HG03442 (cell line): ENCODE data around the gene R3HDM1.
"Not testable (repeated sequence)": the region's sequence is repeated elsewhere in the genome, so short reads cannot be mapped to it uniquely, and the experiment has no call there.

Experiments
- ATAC-seq: cut with Tn5 transposase; IDR thresholded peaks from one replicate; pipeline ENCODE4 v1.9.1; 2021; ENCODE audit warnings: mild to moderate bottlenecking, moderate library complexity; ENCODE audit not compliant: unreplicated experiment

Gene R3HDM1

GRCh38 chr2:135563793-135564192, 32.5 kb downstream of the R3HDM1 start:
- ATAC-seq = no peak

- ATAC-seq = no peak
Observed at GRCh38 chr2:135570884-135571283, 39.6 kb downstream of the R3HDM1 start.

GRCh38 chr2:135573620-135574019, 42.3 kb downstream of the R3HDM1 start:
- ATAC-seq = no peak

DNA sequence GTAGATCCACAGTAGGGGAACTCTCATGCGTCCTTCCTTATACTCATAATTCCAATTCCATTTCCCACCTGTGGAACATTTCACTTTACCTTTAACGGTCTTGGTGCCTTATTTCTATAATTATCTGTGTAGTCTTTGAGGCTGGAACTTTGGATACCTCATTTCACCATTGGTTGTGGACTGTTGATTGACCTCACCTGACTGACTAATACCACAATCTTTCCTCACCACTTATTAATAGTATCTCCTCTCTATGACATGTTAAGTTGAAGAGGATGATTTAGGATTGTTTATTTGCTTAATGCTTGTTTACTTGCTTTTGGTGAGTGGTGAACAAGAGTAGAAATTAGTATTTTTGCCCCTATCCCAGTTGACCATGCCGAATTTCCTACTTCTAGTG, 50.0 kb downstream of the R3HDM1 start:
- ATAC-seq = no peak

DNA sequence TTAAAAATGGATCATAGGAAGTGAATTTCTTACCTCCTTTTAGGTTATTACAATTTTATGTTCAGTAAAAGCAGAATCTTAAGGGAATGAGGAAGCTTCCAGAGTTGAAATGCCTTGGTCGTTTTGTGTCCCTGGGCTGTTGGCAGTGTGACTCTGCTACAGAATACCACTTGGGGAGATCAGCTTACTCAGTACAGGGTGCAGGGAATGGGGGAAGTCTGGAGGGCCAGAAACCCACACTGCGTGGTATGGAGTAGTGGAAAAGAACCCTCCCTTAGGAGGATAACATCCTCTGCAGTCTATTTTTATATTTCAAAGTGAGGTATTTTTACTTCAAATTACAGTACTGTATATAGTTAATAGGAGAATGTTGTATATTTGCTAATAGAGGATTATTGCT, 51.1 kb downstream of the R3HDM1 start:
- ATAC-seq = no peak

DNA sequence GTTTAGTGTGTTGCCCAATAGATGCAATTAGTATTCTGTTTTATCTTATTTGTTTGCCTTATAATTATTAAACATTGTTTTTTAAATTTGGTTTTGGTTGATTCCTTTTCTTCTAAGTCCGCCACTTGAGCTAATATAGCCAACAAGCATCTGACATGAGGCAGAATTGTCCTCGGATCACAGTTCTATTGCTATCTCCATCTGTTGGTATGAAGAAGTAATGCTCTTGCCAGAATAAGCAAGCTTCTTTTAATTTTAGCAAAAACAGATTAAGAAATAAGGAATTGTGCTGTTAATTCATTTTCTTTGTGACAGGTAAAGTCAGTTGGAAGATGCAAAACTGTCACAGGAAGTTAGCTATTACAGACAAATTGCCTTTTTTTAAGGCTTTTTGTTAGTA, 54.3 kb downstream of the R3HDM1 start:
- ATAC-seq = no peak

DNA sequence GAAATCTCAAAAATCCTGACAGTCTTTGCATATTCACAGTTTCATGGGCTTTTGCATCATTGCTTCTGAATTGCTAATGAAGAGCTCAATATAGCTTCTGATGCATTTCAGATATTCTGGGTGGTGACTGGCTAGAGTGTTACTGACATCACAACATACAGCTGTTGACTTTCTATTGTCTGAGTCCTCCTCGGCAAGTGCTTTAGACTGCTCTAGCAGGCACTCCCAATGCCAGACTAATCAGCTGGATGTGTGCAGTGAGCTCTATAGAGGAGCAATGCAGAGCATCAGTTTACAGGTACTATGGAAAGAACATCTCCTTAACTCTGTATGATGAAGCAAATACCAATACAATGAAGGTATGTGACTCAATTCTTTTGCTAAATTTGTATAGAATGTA, 54.9 kb downstream of the R3HDM1 start:
- no peak for ATAC-seq

GRCh38 chr2:135587958-135588357, 56.7 kb downstream of the R3HDM1 start:
- ATAC-seq = no peak

GRCh38 chr2:135590619-135591260, 59.5 kb downstream of the R3HDM1 start:
- no peak for ATAC-seq

DNA sequence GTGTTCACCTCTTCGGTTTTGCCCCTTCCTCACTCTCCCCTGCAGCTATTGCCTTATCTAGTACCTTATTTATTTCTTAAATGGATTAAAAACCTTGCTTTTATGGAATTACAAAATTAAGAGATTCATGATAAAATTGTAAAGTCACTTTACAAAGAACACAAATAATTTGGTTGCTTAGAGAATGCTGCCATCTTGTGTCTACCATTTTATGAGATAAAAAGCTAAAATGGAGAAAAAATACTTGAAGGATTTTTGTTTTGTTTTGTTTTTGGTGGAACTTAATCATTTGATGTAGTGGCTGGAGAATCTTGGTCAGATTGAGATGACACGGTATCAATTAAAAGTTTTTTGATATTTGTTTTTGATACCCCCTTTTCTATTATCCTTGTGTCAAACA, 69.6 kb downstream of the R3HDM1 start:
- no peak for ATAC-seq

GRCh38 chr2:135603543-135603942, 72.3 kb downstream of the R3HDM1 start:
- no peak for ATAC-seq

GRCh38 chr2:135607561-135607960, 76.3 kb downstream of the R3HDM1 start:
- ATAC-seq = no peak

DNA sequence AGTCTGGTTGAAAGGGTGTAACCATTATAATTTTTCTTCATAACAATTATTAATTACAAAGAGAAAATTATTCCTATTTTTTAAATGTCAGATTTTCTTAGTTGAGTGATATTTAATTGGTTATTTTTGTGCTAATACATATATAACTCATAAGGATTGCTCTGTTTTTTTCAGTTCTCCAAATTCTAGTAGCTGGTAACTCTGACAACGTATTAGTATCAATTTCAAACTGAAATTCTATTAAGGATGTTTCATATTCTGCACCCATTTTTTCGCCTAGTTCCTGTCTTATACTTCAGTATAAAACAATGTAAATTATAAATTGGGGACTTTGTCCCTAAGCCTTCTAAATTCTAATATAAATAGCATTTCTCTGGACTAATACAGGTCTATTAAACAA, 81.0 kb downstream of the R3HDM1 start:
- no peak for ATAC-seq

GRCh38 chr2:135615404-135615803, 84.1 kb downstream of the R3HDM1 start:
- ATAC-seq = no peak

DNA sequence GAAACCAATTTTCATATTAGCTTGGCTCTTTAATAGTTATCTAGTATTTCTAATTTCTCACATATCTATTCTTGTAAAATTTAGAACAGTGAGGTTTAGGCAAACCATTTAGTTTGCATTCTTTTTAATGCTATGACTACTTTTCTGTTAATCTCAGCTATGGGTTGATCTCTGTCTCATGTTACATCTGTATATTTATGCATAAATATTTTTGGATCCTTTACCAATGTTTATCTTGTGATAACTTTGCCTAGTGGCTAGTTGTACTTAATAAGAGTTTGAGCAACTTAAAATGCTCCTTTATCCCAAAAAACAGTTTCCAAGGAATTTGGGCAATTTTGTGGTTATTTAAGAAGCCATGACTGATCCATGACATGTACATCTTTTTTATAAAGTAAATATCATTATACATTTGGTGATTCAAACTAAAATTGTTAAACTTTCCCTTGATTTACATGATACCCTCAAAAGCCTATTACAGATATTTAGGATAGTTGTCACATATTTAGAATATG, 86.3 kb downstream of the R3HDM1 start:
- no peak for ATAC-seq

DNA sequence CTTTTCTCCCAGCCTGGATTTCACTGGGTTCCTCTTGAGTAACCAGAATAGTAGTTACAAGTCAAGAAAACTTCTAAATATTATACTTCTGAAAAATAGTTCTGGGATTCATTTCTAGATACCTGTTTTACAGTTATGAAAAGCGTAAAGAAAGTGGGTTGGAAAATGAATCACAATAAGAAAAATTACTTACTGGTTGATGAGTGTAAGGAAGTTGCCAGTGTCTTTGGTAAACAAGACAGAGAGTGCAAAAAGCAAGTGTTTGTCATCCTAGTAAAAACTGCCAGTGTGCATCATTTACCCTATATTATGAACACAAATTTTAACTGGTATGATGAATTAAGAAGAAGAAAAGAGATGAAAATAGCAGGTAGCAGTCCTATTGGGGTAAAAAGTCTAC, 88.9 kb downstream of the R3HDM1 start:
- ATAC-seq = no peak

DNA sequence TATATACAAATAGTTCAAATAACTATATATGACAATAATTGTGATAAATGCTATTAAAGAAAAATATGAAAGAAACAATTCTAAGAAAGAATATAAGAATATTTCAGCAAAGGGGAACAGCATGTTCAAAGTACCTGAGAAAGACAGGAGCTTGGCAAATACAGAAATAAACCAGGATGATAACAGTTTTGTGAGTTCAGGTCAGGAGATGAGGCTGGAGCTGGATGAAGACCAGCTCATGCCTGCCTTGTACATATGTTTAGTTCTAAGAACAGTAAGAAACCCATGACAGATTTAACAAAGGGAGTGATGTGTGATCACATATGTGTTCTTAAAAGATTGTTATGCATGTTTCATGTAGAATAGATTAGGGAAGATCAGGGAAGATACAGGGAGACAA, 98.2 kb downstream of the R3HDM1 start:
- ATAC-seq = no peak

- ATAC-seq = not testable (repeated sequence)
Observed at GRCh38 chr2:135630034-135630433, 98.8 kb downstream of the R3HDM1 start.

GRCh38 chr2:135630488-135630887, 99.2 kb downstream of the R3HDM1 start:
- no peak for ATAC-seq

DNA sequence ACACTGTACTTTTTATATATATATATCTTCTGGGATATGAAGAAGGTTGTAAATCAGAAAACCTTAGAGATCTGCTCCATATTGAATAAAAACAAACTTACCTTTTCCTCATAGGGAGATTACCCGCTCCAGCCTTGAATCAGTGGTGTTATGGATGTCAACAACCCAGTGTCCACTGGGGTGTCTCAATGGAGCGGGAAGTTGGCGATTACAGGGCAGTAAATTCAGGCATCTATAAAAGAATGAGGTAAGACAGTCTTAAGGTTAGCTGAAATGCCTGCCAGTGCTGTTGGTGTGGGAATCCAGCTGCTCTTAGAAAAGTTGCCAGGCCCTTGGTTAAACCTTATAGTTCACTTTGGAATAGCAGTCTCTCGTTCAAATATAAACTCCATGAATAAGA, 102.3 kb downstream of the R3HDM1 start:
- ATAC-seq = no peak

- ATAC-seq = no peak
Observed at GRCh38 chr2:135635212-135635835, 104.0 kb downstream of the R3HDM1 start.

GRCh38 chr2:135636982-135637381, 105.7 kb downstream of the R3HDM1 start:
- ATAC-seq = no peak
